ENCODE data around the gene TRIM77.
"Not testable (repeated sequence)": the region's sequence is repeated elsewhere in the genome, so short reads cannot be mapped to it uniquely, and the experiment has no call there.

The TRIM77 gene

GRCh38 chr11:89709999-89710398 is at the start of gene TRIM77:
Gene TRIM77, plus strand, starts transcription at chr11:89710299. Its CDS starts 0 bp downstream, at chr11:89710299.
- not testable (repeated sequence) for DNase-seq (ENCODE audit: low read depth in 3 of 3)

- DNase-seq (ENCODE audit: low read depth in 3 of 3) = no peak
Observed at GRCh38 chr11:89667001-89667400, 43.1 kb upstream of the TRIM77 start.

- DNase-seq (ENCODE audit: low read depth in 3 of 3) = not testable (repeated sequence)
Observed at GRCh38 chr11:89668158-89668557, 41.9 kb upstream of the TRIM77 start.

- DNase-seq (ENCODE audit: low read depth in 3 of 3) = not testable (repeated sequence)
Observed at GRCh38 chr11:89669586-89669985, 40.5 kb upstream of the TRIM77 start.

- DNase-seq (ENCODE audit: low read depth in 3 of 3) = not testable (repeated sequence)
Observed at GRCh38 chr11:89669993-89670669, 40.0 kb upstream of the TRIM77 start.

GRCh38 chr11:89672547-89672946 is 37.6 kb upstream of the TRIM77 start:
- not testable (repeated sequence) for DNase-seq (ENCODE audit: low read depth in 3 of 3)

GRCh38 chr11:89673380-89673779 is 36.7 kb upstream of the TRIM77 start:
- DNase-seq (ENCODE audit: low read depth in 3 of 3) = not testable (repeated sequence)

GRCh38 chr11:89675383-89675782 is 34.7 kb upstream of the TRIM77 start:
- not testable (repeated sequence) for DNase-seq (ENCODE audit: low read depth in 3 of 3)

- not testable (repeated sequence) for DNase-seq (ENCODE audit: low read depth in 3 of 3)
Observed at GRCh38 chr11:89675948-89676347, 34.2 kb upstream of the TRIM77 start.

- DNase-seq (ENCODE audit: low read depth in 3 of 3) = not testable (repeated sequence)
Observed at GRCh38 chr11:89707080-89707479, 3.0 kb upstream of the TRIM77 start.

GRCh38 chr11:89724866-89725498 is 14.9 kb downstream of the TRIM77 start:
- not testable (repeated sequence) for DNase-seq (ENCODE audit: low read depth in 3 of 3)

- DNase-seq (ENCODE audit: low read depth in 3 of 3) = not testable (repeated sequence)
Observed at GRCh38 chr11:89730215-89730614, 20.1 kb downstream of the TRIM77 start.

GRCh38 chr11:89736566-89736965 is 26.5 kb downstream of the TRIM77 start:
- DNase-seq (ENCODE audit: low read depth in 3 of 3) = no peak

- no peak for DNase-seq (ENCODE audit: low read depth in 3 of 3)
Observed at GRCh38 chr11:89737116-89737515, 27.0 kb downstream of the TRIM77 start.

- DNase-seq (ENCODE audit: low read depth in 3 of 3) = not testable (repeated sequence)
Observed at GRCh38 chr11:89741406-89741805, 31.3 kb downstream of the TRIM77 start.

GRCh38 chr11:89744158-89744557 is 34.1 kb downstream of the TRIM77 start:
- not testable (repeated sequence) for DNase-seq (ENCODE audit: low read depth in 3 of 3)

GRCh38 chr11:89750822-89751221 is 40.7 kb downstream of the TRIM77 start:
- DNase-seq (ENCODE audit: low read depth in 3 of 3) = not testable (repeated sequence)

Measured in stimulated activated CD4-positive, alpha-beta T cell treated with anti-CD3 and anti-CD28 coated beads, TNF-alpha, amount 100 ng/mL, for 48 hours (primary cell).